Measurements from ENCODE around the gene RUNX2. TPM values are rescaled to one million over a fixed set of nuclear protein-coding genes. Genes with fewer than 3 reads are reported as not detected.

Gene RUNX2
- total and polyA plus RNA-seq, 2 experiments from 2014 or later: 0.66 to 1.7 TPM

DNA sequence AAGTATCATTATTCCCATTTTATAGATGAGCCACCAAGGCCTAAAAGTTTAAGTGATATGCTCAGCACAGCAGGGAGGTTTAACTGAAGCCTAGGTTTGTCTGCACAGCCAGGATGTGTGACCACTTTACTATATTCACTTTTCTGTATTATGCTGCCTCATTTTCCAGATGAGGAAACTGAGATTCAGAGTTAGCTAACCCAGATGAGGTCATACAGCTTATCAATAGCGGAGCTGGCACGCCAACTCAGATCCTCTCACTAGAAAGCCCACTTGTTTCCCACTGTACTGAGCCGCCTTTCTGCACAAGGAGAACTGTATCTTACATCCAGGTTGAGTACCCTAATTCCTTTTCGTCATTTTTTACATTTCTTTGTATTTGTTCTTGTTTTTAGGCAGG lies 181.3 kb downstream of the RUNX2 start:
- ATAC-seq: no peak
- no peak for DNase-seq (ENCODE audit: low spot score)
- Mint-ChIP-seq H3K27ac (no peak overlapping the region), H3K27me3 (ENCODE audit: insufficient read depth, low read depth, poor library complexity) (no peaks in the 10 kb centered on the region), H3K4me1 (peaks cover 49% of the 10 kb centered on the region), H3K4me3 (no peak overlapping the region), H3K36me3 (ENCODE audit: low read depth) (no peaks in the 10 kb centered on the region), H3K9me3 (no peaks in the 10 kb centered on the region)
- Histone ChIP-seq H3K9me2 (ENCODE audit: insufficient read depth) (no peaks in the 10 kb centered on the region; the same call in 1 of the 2 replicates), H3K79me2 (replicated peaks; ENCODE audit: insufficient read depth) (no peaks in the 10 kb centered on the region), H3K4me1 (ENCODE audit: insufficient read depth) (peaks cover 32% of the 10 kb centered on the region), H3K27me3 (ENCODE audit: insufficient read depth) (no peaks in the 10 kb centered on the region), H3K36me3 (ENCODE audit: insufficient read depth) (no peaks in the 10 kb centered on the region), H3K4me2 (no peak overlapping the region), H4K20me1 (replicated peaks; ENCODE audit: insufficient read depth) (no peaks in the 10 kb centered on the region), H3K27ac (ENCODE audit: low read depth) (no peak overlapping the region), H2AFZ (no peak overlapping the region), H3F3A (replicated peaks; ENCODE audit: low read depth) (no peaks in the 10 kb centered on the region), H3K4me3 (no peak overlapping the region)
- TF ChIP-seq ZNF462 (CRISPR knock-in tag; IDR thresholded peaks at IDR 0.05) (no peak), ETS1 (IDR thresholded peaks at IDR 0.05) (no peak), NANOG (IDR thresholded peaks at IDR 0.05; ENCODE audit: borderline replicate concordance) (no peak), CREB1 (CRISPR knock-in tag; IDR thresholded peaks at IDR 0.05; ENCODE audit: low read depth) (no peak), ZNF114 (CRISPR knock-in tag; IDR thresholded peaks at IDR 0.05) (no peak), ZNF331 (CRISPR knock-in tag; IDR thresholded peaks at IDR 0.05; ENCODE audit: low read depth) (no peak)
